Mesodermal cell (in vitro differentiated cells): ENCODE results near the gene NPW.
"Not testable (repeated sequence)": the region's sequence is repeated elsewhere in the genome, so short reads cannot be mapped to it uniquely, and the experiment has no call there.

Experiments
- H3K27ac ChIP-seq: 2 replicates; pipeline ENCODE4 v1.7.0; 2013; ENCODE audit warnings: mild to moderate bottlenecking, low read depth, low read length, moderate library complexity; ENCODE audit not compliant: severe bottlenecking
- H3K36me3 ChIP-seq: 2 replicates; pipeline ENCODE4 v1.7.1; 2013; ENCODE audit warnings: mild to moderate bottlenecking, low read length, moderate library complexity; ENCODE audit not compliant: control insufficient read depth, insufficient read depth
- H3K4me1 ChIP-seq: one replicate; pipeline ENCODE4 v1.7.1; 2013; ENCODE audit warnings: mild to moderate bottlenecking, low read length; ENCODE audit not compliant: insufficient read depth, control insufficient read depth, poor library complexity, severe bottlenecking
- H3K4me3 ChIP-seq: 2 replicates; pipeline ENCODE4 v1.7.0; 2013; ENCODE audit warnings: low read length, control low read depth, mild to moderate bottlenecking; ENCODE audit not compliant: insufficient read depth, poor library complexity, severe bottlenecking; ENCODE audit errors: extremely low read depth
- H3K9me3 ChIP-seq: 2 replicates; pipeline ENCODE4 v1.7.1; 2013; ENCODE audit warnings: mild to moderate bottlenecking, low read length, moderate library complexity; ENCODE audit not compliant: control insufficient read depth
- WGBS, 2 experiments: methylation state at CpG; one replicate each; pipeline ENCODE4 v1.1.5; 2013; ENCODE audit warnings: missing lambda C conversion rate in 2 of 2; ENCODE audit not compliant: insufficient coverage in 2 of 2; 5-methylcytosine and 5-hydroxymethylcytosine counted together

The NPW gene

GRCh38 chr16:2033057-2033908 lies 13.7 kb downstream of the NPW start:
- no peaks in the 10 kb centered on the region for H3K9me3 ChIP-seq
- H3K36me3 ChIP-seq: peaks cover 46% of the 10 kb centered on the region
- H3K4me1 ChIP-seq: peaks cover 47% of the 10 kb centered on the region
- no peak overlapping the region for H3K4me3 ChIP-seq
- H3K27ac ChIP-seq: peak overlapping the region; percentile 89
- whole genome bisulfite sequencing, 2 experiments: 65 to 75% methylated on average over 16 to 17 of the region's 37 CpGs

GRCh38 chr16:2033909-2034695 lies 14.5 kb downstream of the NPW start:
- Histone ChIP-seq H3K4me1 (peaks cover 48% of the 10 kb centered on the region), H3K27ac (peak overlapping the region; percentile 89), H3K36me3 (peaks cover 44% of the 10 kb centered on the region)
- H3K9me3 ChIP-seq, H3K4me3 ChIP-seq: not testable (repeated sequence)
- WGBS, 2 experiments: 68 to 90% methylated on average over 1 to 4 of the region's 32 CpGs

- Histone ChIP-seq H3K36me3 (peaks cover 41% of the 10 kb centered on the region), H3K4me1 (peaks cover 56% of the 10 kb centered on the region), H3K9me3 (no peaks in the 10 kb centered on the region), H3K27ac (peak overlapping the region; percentile 5), H3K4me3 (no peak overlapping the region)
- 98% methylated on average over 8 of the region's 17 CpGs; no CpG with 5 or more reads in 1 of the 2 experiments for WGBS, 2 experiments
Observed at GRCh38 chr16:2034696-2035430, 15.3 kb downstream of the NPW start.

- WGBS, 2 experiments: 77 to 80% methylated on average over 31 to 34 of the region's 34 CpGs
- Histone ChIP-seq H3K4me3 (no peak overlapping the region), H3K9me3 (no peaks in the 10 kb centered on the region), H3K36me3 (peaks cover 34% of the 10 kb centered on the region), H3K27ac (peak overlapping the region; percentile 54), H3K4me1 (peaks cover 56% of the 10 kb centered on the region)
Observed at GRCh38 chr16:2035431-2036199, 16.0 kb downstream of the NPW start.

- 96 to 98% methylated on average over 37 to 47 of the region's 47 CpGs for WGBS, 2 experiments
- no peak overlapping the region for H3K4me3 ChIP-seq
- H3K36me3 ChIP-seq: peaks cover 27% of the 10 kb centered on the region
- H3K4me1 ChIP-seq: peaks cover 49% of the 10 kb centered on the region
- no peaks in the 10 kb centered on the region for H3K9me3 ChIP-seq
- peak overlapping the region; percentile 54 for H3K27ac ChIP-seq
Observed at GRCh38 chr16:2036200-2036966, 16.8 kb downstream of the NPW start.

- WGBS, 2 experiments: 95 to 99% methylated on average over 9 to 14 of the region's 15 CpGs
- Histone ChIP-seq H3K9me3 (no peaks in the 10 kb centered on the region), H3K27ac (no peak overlapping the region), H3K4me3 (no peak overlapping the region), H3K36me3 (peaks cover 27% of the 10 kb centered on the region), H3K4me1 (peaks cover 48% of the 10 kb centered on the region)
Observed at GRCh38 chr16:2037115-2037514, 17.5 kb downstream of the NPW start.

- no peak overlapping the region for H3K27ac ChIP-seq
- no peak overlapping the region for H3K4me3 ChIP-seq
- H3K9me3 ChIP-seq: no peaks in the 10 kb centered on the region
- WGBS, 2 experiments: 92 to 96% methylated on average over 17 to 24 of the region's 29 CpGs
- peaks cover 41% of the 10 kb centered on the region for H3K4me1 ChIP-seq
- peaks cover 27% of the 10 kb centered on the region for H3K36me3 ChIP-seq
Observed at GRCh38 chr16:2037647-2038381, 18.2 kb downstream of the NPW start.

- 91 to 94% methylated on average over 32 to 35 of the region's 41 CpGs for WGBS, 2 experiments
- Histone ChIP-seq H3K4me1 (peaks cover 34% of the 10 kb centered on the region), H3K9me3 (no peaks in the 10 kb centered on the region), H3K4me3 (no peak overlapping the region), H3K27ac (no peak overlapping the region), H3K36me3 (peaks cover 27% of the 10 kb centered on the region)
Observed at GRCh38 chr16:2038382-2039231, 19.0 kb downstream of the NPW start.
